Activated CD4-positive, CD25-positive, alpha-beta regulatory T cell treated with anti-CD3 and anti-CD28 coated beads, Interleukin-2, amount 50 U/mL, for 16 hours (primary cell): Measurements from ENCODE around the gene LGR4.
A peak's percentile ranks its signal among the peaks of the same experiment; 100 is the strongest.
"Not testable (repeated sequence)": the region's sequence is repeated elsewhere in the genome, so short reads cannot be mapped to it uniquely, and the experiment has no call there.

Source experiments
- DNase-seq: peaks from one replicate; pipeline ENCODE4 v3.0.0-alpha.2; 2020; ENCODE audit warnings: low read depth, low spot score

LGR4 gene, protein sequence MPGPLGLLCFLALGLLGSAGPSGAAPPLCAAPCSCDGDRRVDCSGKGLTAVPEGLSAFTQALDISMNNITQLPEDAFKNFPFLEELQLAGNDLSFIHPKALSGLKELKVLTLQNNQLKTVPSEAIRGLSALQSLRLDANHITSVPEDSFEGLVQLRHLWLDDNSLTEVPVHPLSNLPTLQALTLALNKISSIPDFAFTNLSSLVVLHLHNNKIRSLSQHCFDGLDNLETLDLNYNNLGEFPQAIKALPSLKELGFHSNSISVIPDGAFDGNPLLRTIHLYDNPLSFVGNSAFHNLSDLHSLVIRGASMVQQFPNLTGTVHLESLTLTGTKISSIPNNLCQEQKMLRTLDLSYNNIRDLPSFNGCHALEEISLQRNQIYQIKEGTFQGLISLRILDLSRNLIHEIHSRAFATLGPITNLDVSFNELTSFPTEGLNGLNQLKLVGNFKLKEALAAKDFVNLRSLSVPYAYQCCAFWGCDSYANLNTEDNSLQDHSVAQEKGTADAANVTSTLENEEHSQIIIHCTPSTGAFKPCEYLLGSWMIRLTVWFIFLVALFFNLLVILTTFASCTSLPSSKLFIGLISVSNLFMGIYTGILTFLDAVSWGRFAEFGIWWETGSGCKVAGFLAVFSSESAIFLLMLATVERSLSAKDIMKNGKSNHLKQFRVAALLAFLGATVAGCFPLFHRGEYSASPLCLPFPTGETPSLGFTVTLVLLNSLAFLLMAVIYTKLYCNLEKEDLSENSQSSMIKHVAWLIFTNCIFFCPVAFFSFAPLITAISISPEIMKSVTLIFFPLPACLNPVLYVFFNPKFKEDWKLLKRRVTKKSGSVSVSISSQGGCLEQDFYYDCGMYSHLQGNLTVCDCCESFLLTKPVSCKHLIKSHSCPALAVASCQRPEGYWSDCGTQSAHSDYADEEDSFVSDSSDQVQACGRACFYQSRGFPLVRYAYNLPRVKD

DNA sequence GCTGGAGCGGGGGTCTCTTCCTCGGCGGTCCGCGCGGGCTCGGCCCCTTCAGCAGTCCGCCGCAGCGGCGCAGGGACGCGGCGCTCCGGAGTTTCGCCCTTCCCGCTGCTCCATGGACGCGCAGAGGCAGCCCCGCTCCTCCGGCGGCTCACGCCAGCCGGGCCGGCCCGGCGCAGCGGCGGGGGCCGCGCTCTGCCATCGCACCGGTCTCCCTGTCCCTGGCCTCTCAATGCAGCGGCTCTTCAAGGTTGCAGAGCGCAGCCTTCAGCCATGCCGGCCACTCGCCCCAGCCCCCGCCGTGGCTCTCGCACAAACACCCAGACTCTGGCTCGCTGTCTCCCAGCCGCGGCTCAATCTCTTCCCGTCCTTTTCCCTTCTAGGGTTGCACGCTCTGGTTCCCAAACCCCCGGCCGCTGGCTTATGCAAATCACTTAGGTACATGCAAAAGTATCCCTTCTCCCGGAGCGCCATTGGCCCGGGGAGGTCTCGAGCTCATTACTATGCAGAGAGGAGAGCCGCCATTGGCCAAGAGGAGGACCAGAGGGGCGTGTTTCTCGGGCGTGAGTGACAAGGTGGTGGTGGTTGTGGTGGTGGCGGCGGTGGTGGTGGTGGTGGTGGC, at the start of gene LGR4:
LGR4 (minus strand) TSS at position 393 of the 619 bp plus-strand sequence. CDS start 488 bp downstream, outside the sequence.
- DNase-seq: peak; percentile 25

DNA sequence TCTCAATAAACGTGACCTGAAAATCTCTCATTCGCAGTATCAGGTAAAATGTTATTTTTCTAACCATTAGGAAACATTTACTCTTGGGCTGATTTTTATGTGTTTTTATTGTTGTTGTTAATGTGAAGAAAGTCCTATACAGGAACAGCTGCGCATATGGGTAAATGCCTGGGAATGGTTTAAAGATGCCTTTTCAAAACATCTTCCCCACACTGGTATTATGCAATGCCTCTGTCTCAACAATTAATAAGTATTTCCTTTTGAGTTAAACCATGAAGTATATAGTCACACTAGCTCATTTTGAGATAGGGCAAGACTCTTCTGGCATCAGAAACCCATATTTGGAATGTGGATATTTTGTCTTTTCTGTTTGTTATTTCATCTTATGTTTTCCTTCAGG, 47.6 kb upstream of the LGR4 start:
- DNase-seq: no peak

DNA sequence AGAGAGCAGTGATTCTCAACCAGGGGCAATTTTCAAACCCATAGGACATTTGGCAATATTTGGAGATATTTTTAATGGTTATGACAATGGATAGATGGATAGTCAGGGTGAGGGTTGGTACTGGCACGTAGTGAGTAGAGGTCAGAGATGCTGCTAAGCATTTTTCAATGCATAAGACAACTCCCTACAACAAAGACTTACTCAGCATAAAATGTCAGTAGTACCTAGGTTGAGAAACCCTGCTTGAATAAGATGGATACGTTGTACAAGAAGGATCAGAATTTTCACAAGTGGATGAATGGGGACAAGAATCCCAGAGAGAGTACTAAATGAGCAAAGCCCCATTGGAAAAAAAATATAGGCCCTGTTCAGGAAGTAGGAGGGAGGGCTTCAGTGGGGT, 45.9 kb upstream of the LGR4 start:
- DNase-seq: no peak

DNA sequence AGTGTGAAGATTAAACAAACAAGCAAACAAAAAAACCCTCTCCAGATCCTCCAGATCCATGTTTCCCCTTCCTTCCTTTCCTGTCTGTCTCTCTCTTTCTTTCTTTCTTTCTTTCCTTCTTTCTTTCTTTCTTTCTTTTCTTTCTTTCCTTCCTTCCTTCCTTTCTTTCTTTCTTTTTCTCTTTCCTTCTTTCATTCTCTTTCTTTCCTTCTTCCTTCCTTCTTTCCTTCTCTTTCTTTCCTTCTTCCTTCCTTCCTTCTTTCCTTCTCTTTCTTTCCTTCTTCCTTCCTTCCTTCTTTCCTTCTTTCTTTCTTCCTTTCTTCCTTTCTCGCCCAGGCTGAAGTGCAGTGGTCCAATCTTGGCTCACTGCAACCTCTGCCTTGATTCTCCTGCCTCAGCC, 44.9 kb upstream of the LGR4 start:
- DNase-seq: not testable (repeated sequence)

DNA sequence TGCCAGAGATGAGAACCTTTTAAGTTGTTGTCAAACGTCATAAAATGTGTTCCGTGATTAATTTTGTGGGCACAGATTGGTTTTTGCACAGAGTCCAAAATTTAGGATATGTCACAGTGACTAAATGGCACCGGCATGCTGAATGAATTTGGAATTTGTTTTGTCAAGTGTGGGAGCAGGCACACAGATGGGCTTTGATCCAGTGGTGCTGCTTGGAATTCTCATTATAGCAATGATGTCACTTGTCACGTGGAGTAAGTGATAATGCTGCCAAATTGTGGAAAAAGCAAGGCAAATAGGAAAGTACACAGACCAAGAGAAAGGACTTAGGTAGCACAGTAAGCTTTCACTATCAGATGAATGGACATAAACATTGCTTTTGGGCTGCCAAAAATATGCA, 42.0 kb upstream of the LGR4 start:
- no peak for DNase-seq

DNA sequence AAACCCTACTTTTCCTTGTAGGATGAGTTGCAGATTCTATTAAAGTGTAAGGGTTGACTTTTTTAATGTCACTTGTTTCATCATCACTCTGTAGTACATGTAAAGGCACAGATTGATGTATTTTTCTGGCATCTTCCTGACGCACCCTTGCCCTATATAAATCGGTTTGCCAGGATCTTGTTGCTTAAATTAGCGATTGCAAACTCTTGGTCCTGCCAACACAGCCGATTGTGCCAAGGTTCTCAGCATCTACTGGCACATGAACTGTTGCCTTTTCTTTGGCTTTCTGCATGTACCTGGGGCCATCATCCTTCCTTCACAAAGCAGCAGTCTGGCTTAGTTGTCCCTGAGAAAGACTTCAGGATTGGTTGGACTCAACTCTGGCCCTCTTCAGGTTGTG, 41.5 kb upstream of the LGR4 start:
- no peak for DNase-seq

DNA sequence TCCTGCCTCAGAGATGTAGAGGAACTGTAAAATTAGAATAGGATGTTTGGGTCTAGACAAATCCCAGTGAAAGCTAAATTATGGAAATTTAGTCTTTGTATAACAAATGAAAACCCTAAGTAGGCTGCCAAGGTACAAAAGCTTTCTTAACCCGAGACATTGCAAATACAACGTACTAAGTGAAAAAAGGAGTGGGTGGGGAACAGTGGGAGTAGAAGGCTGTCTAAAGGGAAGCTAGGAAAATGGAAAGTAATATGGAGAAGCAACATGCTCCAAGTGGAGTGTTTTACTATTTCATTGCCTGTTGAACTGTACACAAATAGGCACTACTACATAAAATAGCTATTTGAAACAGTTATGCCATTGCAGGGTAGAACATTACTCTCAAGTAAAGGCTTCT, 40.8 kb upstream of the LGR4 start:
- no peak for DNase-seq

DNA sequence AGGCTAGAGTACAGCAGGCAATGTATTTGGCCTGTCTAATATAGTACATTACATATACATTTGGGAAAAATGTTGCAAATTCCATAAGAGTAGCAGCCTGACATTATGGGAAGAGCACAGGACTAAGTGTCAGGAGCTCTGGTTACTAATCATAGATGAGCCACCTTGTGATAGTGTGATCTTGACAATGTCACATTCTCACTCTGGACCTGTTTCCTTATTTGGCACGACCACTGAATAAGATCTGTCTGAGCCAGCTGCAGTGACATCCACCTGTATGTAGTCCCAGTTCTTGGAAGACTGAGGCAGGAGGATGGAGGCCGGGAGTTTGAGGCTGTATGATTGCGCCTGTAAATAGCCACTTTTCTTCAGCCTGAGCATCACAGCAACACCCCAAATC, 39.6 kb upstream of the LGR4 start:
- DNase-seq: no peak

DNA sequence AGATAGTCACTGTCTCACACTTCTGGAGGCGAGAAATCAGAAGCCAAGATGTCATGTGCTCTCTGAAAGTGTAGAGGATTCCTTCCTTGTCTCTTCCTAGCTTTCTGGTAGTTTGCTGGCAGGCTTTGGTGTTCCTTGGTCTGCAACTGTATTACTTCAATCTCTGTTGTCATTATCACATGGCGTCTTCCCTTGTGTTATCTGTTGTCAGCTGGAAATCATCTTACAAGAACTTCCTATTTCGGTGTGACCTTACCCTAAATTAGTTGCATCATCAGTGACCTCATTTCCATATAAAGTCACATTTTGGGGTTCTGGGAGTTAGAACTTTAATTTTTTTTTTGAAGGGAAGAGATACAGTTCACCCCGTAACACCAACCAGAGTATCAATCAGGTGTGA, 37.3 kb upstream of the LGR4 start:
- no peak for DNase-seq

DNA sequence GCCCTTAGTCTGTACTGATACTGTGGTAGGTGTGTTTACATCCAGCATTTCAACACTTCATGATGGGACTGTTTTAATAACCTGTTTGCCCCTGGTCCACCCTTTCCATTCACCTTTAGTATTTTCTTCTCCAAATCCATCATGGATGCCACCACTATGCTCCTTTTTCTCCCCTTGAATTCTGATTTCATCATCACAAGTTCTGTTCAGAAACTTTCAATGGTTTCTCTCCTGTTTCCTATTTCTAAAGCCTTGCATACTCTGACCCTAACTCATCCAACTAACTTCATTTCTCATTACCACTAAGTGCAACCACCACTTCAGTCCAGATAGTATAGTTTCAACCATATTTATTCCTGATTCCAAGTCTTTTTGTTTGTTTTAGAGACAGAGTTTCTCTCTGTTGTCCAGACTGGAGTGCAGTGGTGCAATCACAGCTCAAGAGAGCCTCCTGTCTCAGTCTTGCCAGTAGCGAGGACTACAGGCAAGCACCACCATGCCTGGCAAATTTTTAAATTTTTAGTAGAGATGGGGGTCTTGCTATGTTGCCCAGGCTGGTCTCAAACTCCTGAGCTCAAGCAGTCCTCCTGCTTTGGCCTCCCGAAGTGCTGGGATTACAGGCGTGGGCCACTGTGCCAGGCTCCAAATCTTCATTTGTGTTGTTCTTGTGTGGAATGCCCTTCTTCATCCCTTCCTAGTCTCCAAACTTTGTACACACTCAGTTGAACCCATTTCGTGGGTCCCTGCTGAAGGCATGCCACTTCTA, 35.1 kb upstream of the LGR4 start:
- no peak for DNase-seq

DNA sequence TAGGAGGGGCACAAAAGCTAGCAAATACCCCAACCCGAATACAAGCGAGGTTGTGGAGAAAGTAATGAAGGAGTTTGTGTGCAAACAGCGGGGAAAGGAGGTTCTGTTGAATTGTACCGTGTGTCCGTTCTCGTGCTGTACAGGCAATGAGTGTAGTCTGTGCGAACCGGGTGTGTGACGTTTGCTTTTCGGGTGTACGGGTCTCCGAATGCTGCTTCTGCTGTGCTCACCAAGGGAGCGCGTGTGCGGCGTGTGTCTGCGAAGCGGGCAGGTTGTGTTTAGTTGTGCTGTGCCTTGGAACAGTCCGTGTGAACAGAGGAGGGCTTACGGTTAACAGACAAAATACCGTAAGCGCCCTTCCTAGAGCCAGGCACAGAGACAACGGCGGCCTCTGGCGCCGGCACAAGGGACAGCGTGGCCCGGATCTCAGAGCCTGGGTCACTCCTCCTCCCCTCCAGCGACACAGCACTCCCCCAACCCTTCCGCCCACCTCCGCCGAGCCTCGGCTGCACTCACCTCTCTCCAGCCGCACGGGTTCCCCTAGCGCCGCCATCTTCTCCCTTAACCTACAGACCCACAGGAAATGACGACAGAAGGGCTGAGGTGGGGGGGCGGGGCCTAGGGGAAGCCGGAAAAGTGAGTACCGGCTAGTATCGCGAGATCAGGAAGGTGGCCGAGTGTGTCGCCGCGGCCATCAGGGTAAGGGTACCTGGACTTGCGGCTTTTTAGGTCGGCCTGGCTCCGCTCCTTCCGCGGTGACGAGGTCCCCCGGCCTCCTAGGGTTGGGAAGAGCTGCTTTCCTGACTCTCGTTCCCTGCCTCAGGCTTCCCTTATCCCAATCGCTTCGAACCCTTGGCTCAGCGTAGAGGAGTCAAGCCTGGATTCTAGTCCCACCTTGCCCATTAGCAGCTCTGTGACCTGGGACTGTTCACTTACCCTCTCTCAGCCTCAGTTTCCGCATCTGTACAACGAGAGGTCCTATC, 33.9 kb upstream of the LGR4 start, which contains the start of gene LIN7C:
LIN7C (minus strand) TSS at position 570 of the 983 bp plus-strand sequence; CDS start at position 553, 17 bp downstream.
- DNase-seq: peak; percentile 95

DNA sequence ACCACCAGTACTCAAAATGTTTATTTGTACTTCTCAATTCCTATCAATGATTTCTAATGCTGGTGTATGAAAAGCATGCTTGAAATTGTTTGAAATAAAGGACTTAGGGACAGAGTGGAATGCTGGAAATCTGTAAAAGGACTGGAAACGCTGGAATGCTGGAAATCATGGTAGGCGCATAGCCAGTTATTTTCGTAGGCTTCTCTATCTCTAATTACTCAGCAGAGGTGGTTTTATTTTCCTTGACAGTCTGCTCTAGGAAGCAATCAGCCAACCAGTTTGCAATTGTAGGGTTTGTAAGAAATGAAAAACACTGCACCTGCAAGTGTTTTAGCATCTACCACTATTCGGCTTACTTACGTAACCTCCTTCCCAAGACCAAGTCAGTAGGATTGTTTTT, 33.2 kb upstream of the LGR4 start:
- DNase-seq: no peak

DNA sequence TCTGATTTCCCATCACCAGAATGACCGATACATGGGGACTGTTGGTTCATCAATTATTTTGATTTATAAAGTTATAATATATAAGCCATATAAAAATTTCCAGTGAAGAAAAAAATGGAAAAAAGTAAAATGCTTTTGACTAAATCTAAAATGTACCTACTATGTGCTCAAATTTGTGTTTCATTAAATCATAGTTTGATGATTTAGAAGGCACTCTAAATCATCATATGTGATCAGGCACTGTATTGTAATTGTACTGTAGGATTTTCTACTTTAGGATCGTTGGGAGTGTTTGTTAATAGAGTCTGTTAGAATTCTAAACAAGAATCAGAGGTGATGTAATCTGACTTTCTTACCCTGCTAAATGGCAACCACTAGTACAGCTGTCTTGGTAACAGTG, 31.6 kb upstream of the LGR4 start:
- DNase-seq: no peak

DNA sequence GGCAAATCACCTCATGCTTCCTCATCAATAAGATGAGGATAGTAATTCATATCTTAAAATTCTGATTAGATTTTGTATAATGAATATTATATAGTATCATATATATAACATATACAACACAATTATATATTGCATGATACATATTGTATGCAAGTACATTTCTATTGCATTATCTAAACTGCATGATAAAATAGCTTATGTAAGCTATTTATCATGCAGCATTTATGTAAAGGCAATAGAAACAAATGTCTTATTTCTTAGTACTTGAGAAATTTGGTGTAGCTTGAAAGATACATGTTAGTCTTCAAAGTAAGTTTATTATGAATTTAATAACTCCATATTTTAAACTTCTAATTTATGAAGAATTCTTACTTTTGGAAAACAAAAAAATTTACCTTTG, 28.5 kb upstream of the LGR4 start:
- no peak for DNase-seq

DNA sequence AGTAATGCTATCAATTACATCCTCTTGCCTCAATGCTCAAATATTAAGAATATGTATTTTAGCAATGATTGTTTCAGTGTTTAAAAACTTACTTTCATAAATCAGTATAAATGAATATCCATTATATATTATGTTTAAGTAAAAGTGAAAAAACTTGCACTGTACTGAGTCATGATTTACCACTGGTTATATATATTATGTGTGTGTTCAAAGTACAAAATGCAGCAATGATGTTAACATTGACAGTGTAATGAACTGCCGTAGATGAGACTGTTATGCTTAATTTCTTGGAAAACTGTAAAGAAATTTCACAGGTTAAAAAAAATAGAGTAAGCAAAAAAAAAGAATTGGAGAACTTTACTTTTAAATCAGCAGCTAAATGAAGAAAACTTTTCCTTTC, 25.3 kb upstream of the LGR4 start:
- no peak for DNase-seq

DNA sequence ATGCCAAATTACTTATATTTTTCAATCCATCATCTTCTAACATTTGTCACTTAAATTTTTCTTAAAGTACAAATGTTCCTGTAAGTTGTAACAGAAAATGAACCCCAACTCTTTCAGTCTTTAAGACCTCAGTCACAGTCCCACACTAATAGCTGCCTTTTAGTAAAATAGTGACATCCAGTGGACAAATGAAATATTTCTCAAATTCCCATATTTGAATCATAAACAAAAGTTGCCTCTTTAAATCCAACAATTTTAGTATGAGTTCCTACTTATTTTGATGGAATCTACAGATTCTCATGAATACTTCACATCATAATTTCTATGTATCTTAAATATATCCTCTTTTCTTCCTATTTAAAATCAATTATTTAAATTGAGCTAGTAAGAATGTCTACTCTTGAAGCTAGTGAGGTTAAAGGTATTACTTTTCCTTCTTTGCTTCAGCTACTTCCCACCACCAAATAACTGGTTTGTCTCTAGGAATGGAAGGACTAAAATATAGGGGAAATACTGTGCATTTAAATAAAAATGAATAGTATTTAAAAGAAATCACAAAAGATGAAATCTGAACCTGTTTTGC, 24.8 kb upstream of the LGR4 start:
- DNase-seq: no peak

DNA sequence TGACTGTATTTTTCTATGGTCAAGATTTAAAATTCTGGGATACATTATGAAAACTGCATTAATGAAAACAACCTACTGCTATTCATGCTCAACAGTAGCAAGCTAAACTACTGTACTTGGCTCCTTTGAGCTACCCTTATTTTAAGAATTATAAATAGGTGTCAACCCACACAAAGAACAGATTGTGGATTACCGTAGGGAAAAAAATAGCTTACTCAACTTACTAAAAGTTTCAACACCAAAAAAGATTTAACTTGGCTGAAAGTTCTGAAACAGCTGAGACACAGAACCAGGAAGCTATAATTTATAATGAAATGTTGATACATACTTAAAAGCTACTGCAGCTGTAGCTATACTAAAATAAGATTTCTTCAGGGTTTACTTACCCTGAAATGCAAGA, 23.9 kb upstream of the LGR4 start:
- no peak for DNase-seq

DNA sequence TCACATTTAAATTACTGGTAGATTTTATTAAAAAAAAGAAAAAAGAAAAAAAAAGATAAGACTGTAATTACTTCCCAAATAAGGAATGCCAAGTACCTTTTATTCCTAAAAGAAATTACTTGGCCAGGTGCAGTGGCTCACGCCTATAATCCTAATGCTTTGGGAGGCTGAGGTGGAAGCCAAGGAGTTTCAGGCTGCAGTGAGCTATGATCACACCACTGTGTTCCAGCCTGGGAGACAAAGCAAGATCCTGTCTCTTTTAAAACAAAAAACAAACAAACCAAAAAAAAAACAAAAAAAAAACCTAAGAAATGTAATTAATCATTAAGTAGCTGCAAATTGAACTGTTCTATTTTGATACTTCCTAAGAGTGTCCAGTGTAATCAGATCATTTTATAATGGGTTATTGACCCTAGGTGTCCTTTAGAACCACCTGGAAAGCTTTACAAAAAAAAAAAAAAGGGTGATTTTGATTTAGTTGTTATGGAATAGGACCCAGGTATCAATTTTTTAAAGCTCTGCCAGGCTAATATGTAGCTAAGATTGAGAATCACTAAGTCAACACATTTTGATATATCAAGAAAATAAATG, 23.2 kb upstream of the LGR4 start:
- DNase-seq: no peak

DNA sequence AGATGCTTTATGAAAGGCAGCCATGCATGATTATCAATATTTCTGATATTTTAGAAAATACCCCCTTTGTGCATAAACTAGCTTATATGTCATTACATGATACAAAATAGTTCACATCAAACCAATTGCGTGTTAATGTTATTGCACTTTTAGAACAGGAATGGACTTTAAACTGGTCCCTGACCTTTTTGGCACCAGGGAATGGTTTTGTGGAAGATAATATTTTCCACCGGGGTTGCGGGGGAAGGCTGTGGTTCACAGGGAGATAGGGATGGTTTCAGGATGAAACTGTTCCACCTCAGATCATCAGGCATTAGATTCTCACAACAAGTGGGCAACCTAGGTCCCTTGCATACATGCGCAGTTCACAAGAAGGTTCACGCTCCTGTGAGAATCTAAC, 16.5 kb upstream of the LGR4 start:
- DNase-seq: no peak
